HUES6 (cell line): ENCODE measurements around the gene MINAR1.

Source experiments
- H3K27ac ChIP-seq: 2 replicates; pipeline ENCODE4 v1.7.0; 2013; ENCODE audit warnings: low read depth, mild to moderate bottlenecking, low read length, inconsistent platforms
- H3K27me3 ChIP-seq: 2 replicates; pipeline ENCODE4 v1.6.1; 2013; ENCODE audit warnings: low read length; ENCODE audit not compliant: control insufficient read depth, insufficient read depth
- H3K36me3 ChIP-seq: 2 replicates; pipeline ENCODE4 v1.6.1; 2013; ENCODE audit warnings: low read length; ENCODE audit not compliant: control insufficient read depth, insufficient read depth
- H3K4me1 ChIP-seq: 2 replicates; pipeline ENCODE4 v1.6.1; 2013; ENCODE audit warnings: low read length; ENCODE audit not compliant: control insufficient read depth, insufficient read depth
- H3K4me3 ChIP-seq: 2 replicates; pipeline ENCODE4 v1.5.1; 2013; ENCODE audit warnings: low read depth, low read length
- H3K9ac ChIP-seq: one replicate; pipeline ENCODE4 v1.6.1; 2013; ENCODE audit warnings: mild to moderate bottlenecking, low read length
- H3K9me3 ChIP-seq: 2 replicates; pipeline ENCODE4 v1.6.1; 2013; ENCODE audit warnings: low read depth, low read length; ENCODE audit not compliant: control insufficient read depth, insufficient read depth

The MINAR1 gene

GRCh38 chr15:79467865-79468586 is 35.9 kb downstream of the MINAR1 start:
- H3K4me3 ChIP-seq: no peak overlapping the region
- no peak overlapping the region for H3K9ac ChIP-seq
- H3K4me1 ChIP-seq: no peaks in the 10 kb centered on the region
- no peaks in the 10 kb centered on the region for H3K27me3 ChIP-seq
- no peak overlapping the region for H3K27ac ChIP-seq
- H3K36me3 ChIP-seq: no peaks in the 10 kb centered on the region
- H3K9me3 ChIP-seq: no peaks in the 10 kb centered on the region

GRCh38 chr15:79472446-79472845 is 40.3 kb downstream of the MINAR1 start:
- no peaks in the 10 kb centered on the region for H3K36me3 ChIP-seq
- no peaks in the 10 kb centered on the region for H3K4me1 ChIP-seq
- no peaks in the 10 kb centered on the region for H3K9me3 ChIP-seq
- no peak overlapping the region for H3K27ac ChIP-seq
- no peaks in the 10 kb centered on the region for H3K27me3 ChIP-seq
- no peak overlapping the region for H3K4me3 ChIP-seq
- H3K9ac ChIP-seq: no peak overlapping the region

GRCh38 chr15:79474252-79474651 is 42.1 kb downstream of the MINAR1 start:
- Histone ChIP-seq H3K36me3 (no peaks in the 10 kb centered on the region), H3K9ac (no peak overlapping the region), H3K4me3 (no peak overlapping the region), H3K4me1 (no peaks in the 10 kb centered on the region), H3K27me3 (no peaks in the 10 kb centered on the region), H3K9me3 (no peaks in the 10 kb centered on the region), H3K27ac (no peak overlapping the region)

- Histone ChIP-seq H3K9ac (no peak overlapping the region), H3K4me3 (no peak overlapping the region), H3K4me1 (no peaks in the 10 kb centered on the region), H3K27me3 (no peaks in the 10 kb centered on the region), H3K27ac (no peak overlapping the region), H3K9me3 (no peaks in the 10 kb centered on the region), H3K36me3 (no peaks in the 10 kb centered on the region)
These were observed 43.2 kb downstream of the MINAR1 start for GRCh38 chr15:79475306-79475705.

GRCh38 chr15:79478108-79478507 is 46.0 kb downstream of the MINAR1 start:
- H3K4me1 ChIP-seq: no peaks in the 10 kb centered on the region
- H3K27ac ChIP-seq: no peak overlapping the region
- H3K4me3 ChIP-seq: no peak overlapping the region
- no peaks in the 10 kb centered on the region for H3K27me3 ChIP-seq
- no peaks in the 10 kb centered on the region for H3K36me3 ChIP-seq
- H3K9ac ChIP-seq: no peak overlapping the region
- no peaks in the 10 kb centered on the region for H3K9me3 ChIP-seq

- Histone ChIP-seq H3K9ac (no peak overlapping the region), H3K4me3 (no peak overlapping the region), H3K4me1 (no peaks in the 10 kb centered on the region), H3K36me3 (no peaks in the 10 kb centered on the region), H3K27ac (no peak overlapping the region), H3K9me3 (no peaks in the 10 kb centered on the region), H3K27me3 (no peaks in the 10 kb centered on the region)
These were observed 47.5 kb downstream of the MINAR1 start for GRCh38 chr15:79479616-79480015.

- Histone ChIP-seq H3K4me3 (no peak overlapping the region), H3K4me1 (no peaks in the 10 kb centered on the region), H3K27me3 (no peaks in the 10 kb centered on the region), H3K9ac (no peak overlapping the region), H3K9me3 (no peaks in the 10 kb centered on the region), H3K36me3 (no peaks in the 10 kb centered on the region), H3K27ac (no peak overlapping the region)
These were observed 49.7 kb downstream of the MINAR1 start for GRCh38 chr15:79481793-79482192.
